Measurements from ENCODE around the gene NSMCE1.

The NSMCE1 gene

GRCh38 chr16:27188633-27189032 lies 79.9 kb downstream of the NSMCE1 start:
- Histone ChIP-seq H3K4me1 (ENCODE audit: control insufficient read depth in 1 of 2, insufficient read depth in 2 of 2, low read length in 2 of 2) (peaks cover 0 to 4% of the 10 kb centered on the region in 2 experiments), H3K4me2 (ENCODE audit: low read length) (no peak overlapping the region), H2BK5ac (ENCODE audit: low read depth, low read length, poor library complexity) (no peak overlapping the region), H3K27ac (ENCODE audit: low read depth, low read length) (no peak overlapping the region), H3K79me2 (ENCODE audit: control insufficient read depth, insufficient read depth, low read length, poor library complexity) (no peaks in the 10 kb centered on the region), H3K36me3 (ENCODE audit: control insufficient read depth in 1 of 2, insufficient read depth in 2 of 2, low read length in 2 of 2) (no peaks in the 10 kb centered on the region), H2AFZ (ENCODE audit: insufficient read depth, low read length, poor library complexity) (no peak overlapping the region), H3K18ac (ENCODE audit: low read length) (no peak overlapping the region), H3K9me3 (ENCODE audit: insufficient read depth, low read depth, low read length) (peaks cover 2% of the 10 kb centered on the region), H3K9ac (ENCODE audit: low read length) (no peak overlapping the region), H3K23ac (ENCODE audit: low read length) (no peak overlapping the region), H4K12ac (ENCODE audit: low read depth, low read length) (no peak overlapping the region), H2BK12ac (ENCODE audit: low read length) (no peak overlapping the region), H2AK5ac (ENCODE audit: low read length) (no peak overlapping the region), H3K4ac (ENCODE audit: low read depth, low read length) (no peak overlapping the region), H3K4me3 (ENCODE audit: low read depth, low read length) (no peak overlapping the region), H3K79me1 (ENCODE audit: low read length) (no peaks in the 10 kb centered on the region), H4K91ac (ENCODE audit: low read depth, low read length) (no peak overlapping the region), H3K14ac (ENCODE audit: low read length) (no peak overlapping the region), H3K27me3 (ENCODE audit: insufficient read depth, low read length) (no peaks in the 10 kb centered on the region), H4K8ac (ENCODE audit: low read depth, low read length) (no peak overlapping the region), H2BK120ac (ENCODE audit: insufficient read depth, low read length, poor library complexity) (no peak overlapping the region)
- DNase-seq, result no peak
- WGBS (ENCODE audit: extremely low coverage, insufficient coverage, insufficient read length), result no CpG with 5 or more reads among the region's 2 CpGs

DNA sequence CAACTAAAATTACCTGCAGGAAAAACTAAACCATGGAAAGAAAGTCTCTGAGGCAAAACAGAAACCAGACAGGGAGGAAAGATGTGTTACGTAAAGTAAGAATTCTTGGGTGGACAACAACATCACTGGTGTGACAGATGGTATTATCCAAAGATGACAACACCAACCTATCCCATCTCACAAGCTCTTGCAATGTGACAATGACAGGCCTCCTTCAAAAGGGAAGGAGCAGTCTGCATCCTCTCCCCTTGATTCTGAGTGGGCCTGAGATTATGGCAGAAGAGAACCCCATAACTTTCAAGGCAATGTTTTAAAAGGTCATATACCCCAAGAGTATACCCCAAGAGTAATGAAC lies 82.8 kb downstream of the NSMCE1 start:
- Histone ChIP-seq H3K9ac (ENCODE audit: low read length) (no peak overlapping the region), H4K8ac (ENCODE audit: low read depth, low read length) (no peak overlapping the region)
- no CpG with 5 or more reads among the region's 1 CpG for WGBS (ENCODE audit: extremely low coverage, insufficient coverage, insufficient read length)

DNA sequence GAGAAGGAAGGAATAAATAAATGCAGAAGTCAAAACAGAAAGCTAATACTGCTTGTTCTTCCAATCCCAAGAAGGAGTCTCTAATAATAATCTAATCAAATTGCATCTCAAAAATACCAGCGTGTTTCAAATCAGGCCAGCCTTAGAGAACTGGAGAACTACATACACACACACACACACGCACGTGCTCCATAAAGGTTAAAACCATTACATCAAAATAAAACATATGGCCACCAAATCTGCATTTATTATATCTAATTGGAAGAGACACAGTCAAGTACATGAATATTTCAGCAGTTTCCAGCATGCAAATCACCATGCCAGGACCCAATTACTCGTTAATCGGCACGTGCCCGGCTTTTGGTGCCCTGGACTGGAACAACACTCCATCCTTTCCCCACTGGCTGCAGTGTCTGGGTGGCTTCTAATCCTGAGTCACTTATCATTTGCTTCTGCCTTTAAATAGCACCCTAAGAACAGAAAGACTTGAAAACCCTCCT lies 85.6 kb downstream of the NSMCE1 start:
- Histone ChIP-seq H3K18ac (ENCODE audit: low read length) (no peak overlapping the region), H3K9ac (ENCODE audit: low read length) (no peak overlapping the region), H2BK5ac (ENCODE audit: low read depth, low read length, poor library complexity) (no peak overlapping the region), H2AFZ (ENCODE audit: insufficient read depth, low read length, poor library complexity) (no peak overlapping the region), H3K9me3 (ENCODE audit: insufficient read depth, low read depth, low read length) (peaks cover 2% of the 10 kb centered on the region), H2BK120ac (ENCODE audit: insufficient read depth, low read length, poor library complexity) (no peak overlapping the region), H3K79me2 (ENCODE audit: control insufficient read depth, insufficient read depth, low read length, poor library complexity) (no peaks in the 10 kb centered on the region), H3K4ac (ENCODE audit: low read depth, low read length) (no peak overlapping the region), H4K91ac (ENCODE audit: low read depth, low read length) (no peak overlapping the region), H3K4me1 (ENCODE audit: control insufficient read depth in 1 of 2, insufficient read depth in 2 of 2, low read length in 2 of 2) (no peaks in the 10 kb centered on the region), H3K4me3 (ENCODE audit: low read depth, low read length) (no peak overlapping the region), H3K36me3 (ENCODE audit: control insufficient read depth in 1 of 2, insufficient read depth in 2 of 2, low read length in 2 of 2) (no peaks in the 10 kb centered on the region), H3K14ac (ENCODE audit: low read length) (no peak overlapping the region), H3K4me2 (ENCODE audit: low read length) (no peak overlapping the region), H2AK5ac (ENCODE audit: low read length) (no peak overlapping the region), H3K23ac (ENCODE audit: low read length) (no peak overlapping the region), H4K12ac (ENCODE audit: low read depth, low read length) (no peak overlapping the region), H3K79me1 (ENCODE audit: low read length) (no peaks in the 10 kb centered on the region), H4K8ac (ENCODE audit: low read depth, low read length) (no peak overlapping the region), H3K27ac (ENCODE audit: low read depth, low read length) (no peak overlapping the region), H2BK12ac (ENCODE audit: low read length) (no peak overlapping the region), H3K27me3 (ENCODE audit: insufficient read depth, low read length) (no peaks in the 10 kb centered on the region)
- no CpG with 5 or more reads among the region's 7 CpGs for WGBS (ENCODE audit: extremely low coverage, insufficient coverage, insufficient read length)
- no peak for DNase-seq

More for the DNA sequence above, 82.8 kb downstream of the NSMCE1 start:
- no peak overlapping the region for H3K27ac ChIP-seq (ENCODE audit: low read depth, low read length)
- no peaks in the 10 kb centered on the region for H3K4me1 ChIP-seq (ENCODE audit: control insufficient read depth in 1 of 2, insufficient read depth in 2 of 2, low read length in 2 of 2)
- no peak overlapping the region for H2BK12ac ChIP-seq (ENCODE audit: low read length)
- H3K18ac ChIP-seq (ENCODE audit: low read length), result no peak overlapping the region
- no peak overlapping the region for H3K4me2 ChIP-seq (ENCODE audit: low read length)
- no peak overlapping the region for H3K14ac ChIP-seq (ENCODE audit: low read length)
- no peaks in the 10 kb centered on the region for H3K36me3 ChIP-seq (ENCODE audit: control insufficient read depth in 1 of 2, insufficient read depth in 2 of 2, low read length in 2 of 2)
- H2AFZ ChIP-seq (ENCODE audit: insufficient read depth, low read length, poor library complexity), result no peak overlapping the region
- no peaks in the 10 kb centered on the region for H3K79me2 ChIP-seq (ENCODE audit: control insufficient read depth, insufficient read depth, low read length, poor library complexity)
- DNase-seq, result no peak
- no peaks in the 10 kb centered on the region for H3K79me1 ChIP-seq (ENCODE audit: low read length)
- no peak overlapping the region for H4K12ac ChIP-seq (ENCODE audit: low read depth, low read length)
- H2AK5ac ChIP-seq (ENCODE audit: low read length), result no peak overlapping the region
- no peaks in the 10 kb centered on the region for H3K27me3 ChIP-seq (ENCODE audit: insufficient read depth, low read length)
- no peak overlapping the region for H4K91ac ChIP-seq (ENCODE audit: low read depth, low read length)
- H3K4ac ChIP-seq (ENCODE audit: low read depth, low read length), result no peak overlapping the region
- peaks cover 2% of the 10 kb centered on the region for H3K9me3 ChIP-seq (ENCODE audit: insufficient read depth, low read depth, low read length)
- no peak overlapping the region for H3K23ac ChIP-seq (ENCODE audit: low read length)
- no peak overlapping the region for H2BK5ac ChIP-seq (ENCODE audit: low read depth, low read length, poor library complexity)
- no peak overlapping the region for H3K4me3 ChIP-seq (ENCODE audit: low read depth, low read length)
- H2BK120ac ChIP-seq (ENCODE audit: insufficient read depth, low read length, poor library complexity), result no peak overlapping the region

GRCh38 chr16:27181019-27181790 lies 87.4 kb downstream of the NSMCE1 start:
- H4K91ac ChIP-seq (ENCODE audit: low read depth, low read length), result no peak overlapping the region
- no peaks in the 10 kb centered on the region for H3K36me3 ChIP-seq (ENCODE audit: control insufficient read depth in 1 of 2, insufficient read depth in 2 of 2, low read length in 2 of 2)
- no peak for DNase-seq

More at GRCh38 chr16:27181019-27181790, 87.4 kb downstream of the NSMCE1 start:
- Histone ChIP-seq H4K8ac (ENCODE audit: low read depth, low read length) (no peak overlapping the region), H3K9ac (ENCODE audit: low read length) (no peak overlapping the region), H2BK120ac (ENCODE audit: insufficient read depth, low read length, poor library complexity) (no peak overlapping the region), H3K4me3 (ENCODE audit: low read depth, low read length) (no peak overlapping the region), H2BK12ac (ENCODE audit: low read length) (no peak overlapping the region), H3K79me2 (ENCODE audit: control insufficient read depth, insufficient read depth, low read length, poor library complexity) (no peaks in the 10 kb centered on the region), H3K27me3 (ENCODE audit: insufficient read depth, low read length) (no peaks in the 10 kb centered on the region), H3K4me1 (ENCODE audit: control insufficient read depth in 1 of 2, insufficient read depth in 2 of 2, low read length in 2 of 2) (no peaks in the 10 kb centered on the region), H3K23ac (ENCODE audit: low read length) (no peak overlapping the region), H3K9me3 (ENCODE audit: insufficient read depth, low read depth, low read length) (peaks cover 2% of the 10 kb centered on the region), H2BK5ac (ENCODE audit: low read depth, low read length, poor library complexity) (no peak overlapping the region), H3K27ac (ENCODE audit: low read depth, low read length) (no peak overlapping the region), H2AFZ (ENCODE audit: insufficient read depth, low read length, poor library complexity) (no peak overlapping the region), H3K79me1 (ENCODE audit: low read length) (no peaks in the 10 kb centered on the region), H3K14ac (ENCODE audit: low read length) (no peak overlapping the region), H3K18ac (ENCODE audit: low read length) (no peak overlapping the region), H3K4ac (ENCODE audit: low read depth, low read length) (no peak overlapping the region), H4K12ac (ENCODE audit: low read depth, low read length) (no peak overlapping the region), H3K4me2 (ENCODE audit: low read length) (no peak overlapping the region), H2AK5ac (ENCODE audit: low read length) (no peak overlapping the region)
- no CpG with 5 or more reads among the region's 8 CpGs for whole genome bisulfite sequencing (ENCODE audit: extremely low coverage, insufficient coverage, insufficient read length)
